Thymus (tissue), 11 donors: ENCODE results near the gene TSPEAR. TPM values are rescaled to one million over a fixed set of nuclear protein-coding genes. Genes with fewer than 3 reads are reported as not detected.

ENCODE experiments used
- DNase-seq, 9 donors: peaks; one replicate each; pipeline ENCODE4 v3.0.0-alpha.2; 2013; ENCODE audit warnings: low spot score in 9 of 9, low read depth in 6 of 9, missing footprints in 1 of 9
- H3K27ac ChIP-seq, 2 donors: one replicate each; pipeline ENCODE4 v1.5.1; 2013; ENCODE audit warnings: control low read depth in 1 of 2, low read depth in 1 of 2, low read length in 1 of 2, mild to moderate bottlenecking in 1 of 2, moderate library complexity in 1 of 2
- H3K27me3 ChIP-seq, 2 donors: one replicate each; pipeline ENCODE4 v1.5.1; 2013; ENCODE audit warnings: low read length in 1 of 2; ENCODE audit not compliant: control insufficient read depth in 2 of 2, insufficient read depth in 1 of 2
- H3K36me3 ChIP-seq, 2 donors: one replicate each; pipeline ENCODE4 v1.5.1; 2013; ENCODE audit warnings: low read length in 1 of 2, mild to moderate bottlenecking in 1 of 2, moderate library complexity in 1 of 2; ENCODE audit not compliant: control insufficient read depth in 2 of 2, insufficient read depth in 2 of 2
- H3K4me1 ChIP-seq, 2 donors: one replicate each; pipeline ENCODE4 v1.5.1; 2013; ENCODE audit warnings: low read length in 2 of 2; ENCODE audit not compliant: control insufficient read depth in 2 of 2, insufficient read depth in 2 of 2
- H3K4me3 ChIP-seq, 2 donors: one replicate each; pipeline ENCODE4 v1.5.1; 2013; ENCODE audit warnings: low read length in 2 of 2, control low read depth in 1 of 2, mild to moderate bottlenecking in 1 of 2
- H3K9me3 ChIP-seq, 2 donors: one replicate each; pipeline ENCODE4 v1.5.1; 2013; ENCODE audit warnings: low read length in 1 of 2, mild to moderate bottlenecking in 1 of 2; ENCODE audit not compliant: control insufficient read depth in 2 of 2, insufficient read depth in 1 of 2
- WGBS: extraction: QIAGEN DNeasy Blood & Tissue Kit; methylation state at CpG from one replicate; pipeline ENCODE4 v1.1.7; 2013; 5-methylcytosine and 5-hydroxymethylcytosine counted together
- polyA plus RNA-seq: library from polyadenylated mRNA; stranded (reverse); fragments of 200-250 nt; gene quantifications from one replicate; pipeline ENCODE4 v1.2.3, GENCODE V29; 2013
- total RNA-seq: library from RNA; stranded (reverse); fragments of 120-200 nt; gene quantifications from one replicate; pipeline ENCODE4 v1.2.4, GENCODE V29; 2013
- donor health status: healthy.

The TSPEAR gene
- total and polyA plus RNA-seq, 2 donors = 0.07 to 0.38 TPM

GRCh38 chr21:44514218-44514520 is 197.2 kb downstream of the TSPEAR start:
- H3K9me3 ChIP-seq = peaks cover 0 to 4% of the 10 kb centered on the region in 2 donors
- H3K27me3 ChIP-seq = peaks cover 0 to 6% of the 10 kb centered on the region in 2 donors
- peaks cover 0 to 3% of the 10 kb centered on the region in 2 donors for H3K4me1 ChIP-seq
- no peak for DNase-seq
- H3K27ac ChIP-seq = no peak overlapping the region
- WGBS = 95% methylated on average over 7 of the region's 7 CpGs
- H3K36me3 ChIP-seq = no peaks in the 10 kb centered on the region
- no peak overlapping the region for H3K4me3 ChIP-seq

GRCh38 chr21:44513389-44514217 is 197.8 kb downstream of the TSPEAR start:
- no peak for DNase-seq
- H3K27me3 ChIP-seq = peaks cover 0 to 6% of the 10 kb centered on the region in 2 donors
- 95% methylated on average over 15 of the region's 15 CpGs for WGBS

GRCh38 chr21:44512496-44513388 is 198.6 kb downstream of the TSPEAR start:
- Histone ChIP-seq H3K27me3 (peaks cover 0 to 6% of the 10 kb centered on the region in 2 donors), H3K4me1 (peaks cover 0 to 3% of the 10 kb centered on the region in 2 donors), H3K4me3 (no peak overlapping the region), H3K27ac (no peak overlapping the region), H3K36me3 (no peaks in the 10 kb centered on the region), H3K9me3 (peaks cover 0 to 4% of the 10 kb centered on the region in 2 donors)
- no peak for DNase-seq
- WGBS = 94% methylated on average over 21 of the region's 21 CpGs

More at GRCh38 chr21:44513389-44514217, 197.8 kb downstream of the TSPEAR start:
- no peak overlapping the region for H3K4me3 ChIP-seq
- no peaks in the 10 kb centered on the region for H3K36me3 ChIP-seq
- H3K27ac ChIP-seq = no peak overlapping the region
- peaks cover 0 to 4% of the 10 kb centered on the region in 2 donors for H3K9me3 ChIP-seq
- peaks cover 0 to 3% of the 10 kb centered on the region in 2 donors for H3K4me1 ChIP-seq

GRCh38 chr21:44511938-44512275 is 199.5 kb downstream of the TSPEAR start:
- Histone ChIP-seq H3K9me3 (no peaks in the 10 kb centered on the region), H3K27me3 (peaks cover 0 to 7% of the 10 kb centered on the region in 2 donors), H3K4me3 (no peak overlapping the region), H3K27ac (no peak overlapping the region), H3K36me3 (no peaks in the 10 kb centered on the region), H3K4me1 (peaks cover 0 to 3% of the 10 kb centered on the region in 2 donors)
- 96% methylated on average over 8 of the region's 8 CpGs for WGBS
- DNase-seq = no peak

GRCh38 chr21:44511219-44511937 is 200.0 kb downstream of the TSPEAR start:
- peaks cover 0 to 3% of the 10 kb centered on the region in 2 donors for H3K4me1 ChIP-seq
- DNase-seq = no peak
- no peaks in the 10 kb centered on the region for H3K9me3 ChIP-seq
- H3K27ac ChIP-seq = no peak overlapping the region
- no peak overlapping the region for H3K4me3 ChIP-seq
- H3K27me3 ChIP-seq = peaks cover 0 to 8% of the 10 kb centered on the region in 2 donors
- H3K36me3 ChIP-seq = no peaks in the 10 kb centered on the region
- 96% methylated on average over 11 of the region's 11 CpGs for WGBS

GRCh38 chr21:44510508-44511218 is 200.7 kb downstream of the TSPEAR start:
- peak in 8 of 9 donors; percentile 13 to 69 (median 53) for DNase-seq
- Histone ChIP-seq H3K4me1 (peaks cover 0 to 3% of the 10 kb centered on the region in 2 donors), H3K4me3 (no peak overlapping the region), H3K36me3 (no peaks in the 10 kb centered on the region), H3K27me3 (peaks cover 0 to 10% of the 10 kb centered on the region in 2 donors), H3K9me3 (no peaks in the 10 kb centered on the region), H3K27ac (no peak overlapping the region)
- WGBS = 6% methylated on average over 36 of the region's 36 CpGs

- 66% methylated on average over 18 of the region's 18 CpGs for WGBS
- H3K4me3 ChIP-seq = no peak overlapping the region
- H3K27ac ChIP-seq = no peak overlapping the region
- DNase-seq = no peak
- H3K4me1 ChIP-seq = peaks cover 0 to 3% of the 10 kb centered on the region in 2 donors
- H3K27me3 ChIP-seq = peaks cover 0 to 10% of the 10 kb centered on the region in 2 donors
- H3K9me3 ChIP-seq = no peaks in the 10 kb centered on the region
- no peaks in the 10 kb centered on the region for H3K36me3 ChIP-seq
Measured at GRCh38 chr21:44510109-44510507, 201.3 kb downstream of the TSPEAR start.

- no peak overlapping the region for H3K27ac ChIP-seq
- DNase-seq = no peak
- no peaks in the 10 kb centered on the region for H3K36me3 ChIP-seq
- peaks cover 0 to 10% of the 10 kb centered on the region in 2 donors for H3K27me3 ChIP-seq
- no peak overlapping the region for H3K4me3 ChIP-seq
- peaks cover 0 to 3% of the 10 kb centered on the region in 2 donors for H3K4me1 ChIP-seq
- H3K9me3 ChIP-seq = no peaks in the 10 kb centered on the region
- 87% methylated on average over 12 of the region's 12 CpGs for WGBS
Measured at GRCh38 chr21:44509539-44509938, 201.8 kb downstream of the TSPEAR start.
